CD4-positive, alpha-beta T cell treated with Interferon gamma for 1 hour (primary cell): ENCODE results near the gene VCL.
"Not testable (repeated sequence)": the region's sequence is repeated elsewhere in the genome, so short reads cannot be mapped to it uniquely, and the experiment has no call there.

Source experiments
- DNase-seq: peaks from one replicate; pipeline ENCODE4 v3.0.0-alpha.2; 2020

The VCL gene

DNA sequence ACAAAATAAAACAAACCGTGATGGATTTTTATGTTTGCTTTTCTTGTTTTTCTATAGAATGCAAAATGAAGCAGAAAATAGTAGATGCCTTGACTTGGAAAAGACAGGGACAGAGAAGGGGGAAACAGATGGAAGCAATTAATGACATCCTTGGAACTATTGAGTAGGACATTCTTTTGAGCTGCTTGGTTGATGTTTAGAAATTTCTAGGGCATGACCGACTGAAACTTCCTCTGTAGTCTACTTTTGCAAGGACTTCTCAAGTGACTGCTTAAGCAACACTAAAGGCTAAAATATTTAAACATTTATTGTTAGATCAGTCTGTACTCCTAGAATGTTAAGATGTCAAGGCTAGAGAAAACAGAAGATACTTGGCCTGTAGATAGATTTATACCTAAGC is 49.4 kb downstream of the VCL start:
- DNase-seq = no peak

DNA sequence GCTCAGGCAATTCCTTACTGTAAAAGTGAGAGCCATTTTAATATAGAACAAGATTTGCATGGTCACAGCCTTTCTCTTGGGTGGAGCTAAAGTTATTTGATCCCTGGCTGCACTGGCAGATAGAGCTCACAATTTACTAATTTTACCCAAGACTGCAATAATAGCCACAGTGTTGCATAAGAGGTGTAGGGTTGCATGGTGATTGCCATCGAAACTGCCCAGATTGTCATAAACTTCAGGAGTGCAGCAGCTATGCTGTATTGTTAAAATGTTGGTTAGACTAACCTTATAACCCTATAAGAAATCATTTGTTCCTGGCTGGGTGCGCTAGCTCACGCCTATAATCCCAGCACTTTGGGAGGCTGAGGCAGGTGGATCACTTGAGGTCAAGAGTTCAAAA is 50.0 kb downstream of the VCL start:
- no peak for DNase-seq

- DNase-seq = no peak
Measured at GRCh38 chr10:74048433-74048832, 50.5 kb downstream of the VCL start.

DNA sequence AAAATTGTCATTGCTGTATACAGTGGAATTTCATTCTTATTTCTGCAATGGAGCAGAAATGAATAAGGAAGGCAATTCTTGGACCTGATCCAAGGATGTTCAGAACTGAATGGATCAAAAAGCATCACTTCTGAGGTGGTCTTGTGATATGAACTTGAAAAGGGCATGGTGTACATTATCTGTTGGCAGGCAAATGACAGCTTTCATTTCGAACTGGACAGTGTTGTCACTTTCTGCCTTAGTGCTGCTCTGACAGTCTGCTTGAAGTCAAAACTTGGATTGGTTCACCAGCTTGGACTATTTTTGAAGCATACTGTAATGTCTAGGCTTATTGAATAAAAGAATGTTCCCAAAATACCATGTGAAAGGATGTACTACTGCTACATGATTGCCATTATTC is 52.0 kb downstream of the VCL start:
- DNase-seq = no peak

- no peak for DNase-seq
Measured at GRCh38 chr10:74050653-74051052, 52.7 kb downstream of the VCL start.

DNA sequence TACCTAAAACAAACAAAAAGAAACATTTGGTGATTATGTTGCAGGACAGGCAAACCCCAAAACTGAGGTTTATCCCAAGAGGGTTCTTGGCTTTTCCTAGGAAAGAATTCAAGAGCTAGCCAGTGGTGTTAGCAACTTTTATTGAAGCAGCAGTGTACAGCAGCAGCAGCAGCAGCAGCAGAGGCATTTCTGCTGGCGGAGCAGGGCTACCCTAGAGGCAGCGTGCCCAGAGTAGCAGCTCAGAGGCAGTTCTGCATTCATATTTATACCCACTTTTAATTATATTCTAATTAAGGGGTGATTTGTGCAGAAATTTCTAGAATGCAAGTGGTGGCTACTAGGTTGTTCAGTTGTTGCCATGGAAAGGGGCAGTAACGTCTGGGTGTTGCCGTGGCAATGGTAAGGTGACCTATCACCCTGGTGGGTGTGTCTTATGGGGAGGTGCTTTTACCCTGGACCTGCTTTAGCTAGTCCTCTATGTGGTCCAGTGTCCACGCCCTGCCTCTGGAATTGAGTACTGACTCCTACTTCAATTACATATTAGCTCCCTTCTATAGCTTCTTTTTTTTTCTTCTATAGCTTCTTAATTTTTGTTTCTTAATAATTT is 53.9 kb downstream of the VCL start:
- DNase-seq = no peak

DNA sequence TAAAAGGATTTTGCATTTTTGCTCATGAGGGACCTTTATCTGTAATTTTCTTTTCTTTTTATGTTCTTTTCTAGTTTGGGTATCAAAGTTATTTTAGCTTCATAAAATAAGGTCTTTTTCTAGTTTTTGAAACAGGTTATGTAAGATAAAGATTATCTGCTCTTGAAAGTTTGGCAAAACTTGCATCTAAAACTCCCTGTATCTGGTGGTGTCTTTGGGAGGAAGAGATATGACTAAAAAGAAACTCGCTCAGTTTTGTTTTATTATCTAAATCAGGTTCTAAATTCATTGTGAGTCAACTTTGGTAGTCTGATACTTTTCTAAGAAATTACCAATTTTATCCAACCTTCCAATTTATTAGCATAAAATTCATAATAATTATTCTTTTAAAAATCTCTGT is 55.1 kb downstream of the VCL start:
- no peak for DNase-seq

DNA sequence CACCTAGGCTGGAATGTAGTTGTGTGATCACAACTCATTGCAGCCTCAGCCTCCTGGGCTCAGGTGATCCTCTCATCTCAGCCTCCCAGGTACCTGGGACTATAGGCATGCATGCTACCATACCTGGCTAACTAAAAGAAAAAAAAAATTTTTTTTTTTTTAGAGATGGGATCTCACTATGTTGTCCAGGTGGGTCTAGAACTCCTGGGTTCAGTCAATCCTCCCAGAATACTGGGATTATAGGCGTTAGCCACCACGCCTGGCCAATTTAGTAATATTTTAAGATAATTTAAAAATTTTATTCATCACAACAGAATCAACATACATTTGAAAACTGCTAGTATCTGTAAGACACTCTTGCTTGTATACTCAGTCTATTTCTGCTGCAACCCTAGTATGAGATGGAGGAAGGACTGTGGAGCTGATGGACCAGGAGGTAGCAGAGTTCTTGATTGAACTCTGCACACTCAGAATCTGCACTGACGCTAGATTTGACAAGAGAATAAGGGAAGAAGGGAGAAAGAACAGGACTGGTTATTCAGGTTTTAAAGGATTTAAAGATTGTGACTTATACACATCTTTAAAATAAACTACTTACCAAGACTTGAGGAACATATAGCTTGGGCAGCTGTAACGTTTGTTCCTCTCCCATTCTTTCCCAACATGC is 57.6 kb downstream of the VCL start:
- DNase-seq = no peak

- no peak for DNase-seq
Measured at GRCh38 chr10:74056050-74056818, 58.3 kb downstream of the VCL start.

GRCh38 chr10:74058071-74058470 is 60.2 kb downstream of the VCL start:
- no peak for DNase-seq

GRCh38 chr10:74058658-74059057 is 60.7 kb downstream of the VCL start:
- peak; percentile 21 for DNase-seq

DNA sequence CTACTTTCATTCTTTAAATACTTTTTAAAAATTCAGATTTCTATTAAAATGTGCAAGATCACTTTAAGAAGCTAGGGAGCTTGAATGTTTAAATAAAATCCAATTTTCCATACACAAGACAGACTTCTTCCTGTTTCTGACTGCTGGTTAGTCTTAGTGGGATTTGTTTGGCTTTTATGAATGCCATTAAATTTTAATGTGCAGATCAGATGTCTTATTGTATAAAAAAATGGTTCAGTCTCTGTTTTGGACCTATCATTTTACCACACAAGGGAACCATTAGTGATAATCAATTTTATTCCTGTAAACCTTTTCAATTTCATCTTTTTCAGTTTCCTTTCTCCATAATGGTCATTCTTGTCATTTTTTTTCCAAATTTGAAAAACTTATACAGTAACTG is 63.2 kb downstream of the VCL start:
- DNase-seq = no peak

DNA sequence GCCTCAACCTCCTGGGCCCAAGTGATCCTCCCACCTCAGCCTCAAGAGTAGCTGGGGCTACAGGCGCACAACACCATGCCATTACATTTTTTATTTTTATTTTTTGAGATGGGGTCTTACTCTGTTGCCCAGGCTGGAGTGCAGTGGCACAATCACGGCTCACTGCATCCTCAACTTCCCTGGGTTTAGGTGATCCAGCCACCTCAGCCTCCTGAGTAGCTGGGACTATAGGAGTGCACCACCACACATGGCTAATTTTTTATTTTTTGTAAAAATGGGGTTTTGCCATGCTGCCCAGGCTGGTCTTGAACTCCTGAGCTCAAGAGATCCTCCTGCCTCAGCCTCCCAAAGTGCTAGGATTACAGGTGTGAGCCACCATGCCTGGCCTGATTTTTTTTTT is 64.1 kb downstream of the VCL start:
- not testable (repeated sequence) for DNase-seq

- no peak for DNase-seq
Measured at GRCh38 chr10:74063256-74063655, 65.3 kb downstream of the VCL start.

DNA sequence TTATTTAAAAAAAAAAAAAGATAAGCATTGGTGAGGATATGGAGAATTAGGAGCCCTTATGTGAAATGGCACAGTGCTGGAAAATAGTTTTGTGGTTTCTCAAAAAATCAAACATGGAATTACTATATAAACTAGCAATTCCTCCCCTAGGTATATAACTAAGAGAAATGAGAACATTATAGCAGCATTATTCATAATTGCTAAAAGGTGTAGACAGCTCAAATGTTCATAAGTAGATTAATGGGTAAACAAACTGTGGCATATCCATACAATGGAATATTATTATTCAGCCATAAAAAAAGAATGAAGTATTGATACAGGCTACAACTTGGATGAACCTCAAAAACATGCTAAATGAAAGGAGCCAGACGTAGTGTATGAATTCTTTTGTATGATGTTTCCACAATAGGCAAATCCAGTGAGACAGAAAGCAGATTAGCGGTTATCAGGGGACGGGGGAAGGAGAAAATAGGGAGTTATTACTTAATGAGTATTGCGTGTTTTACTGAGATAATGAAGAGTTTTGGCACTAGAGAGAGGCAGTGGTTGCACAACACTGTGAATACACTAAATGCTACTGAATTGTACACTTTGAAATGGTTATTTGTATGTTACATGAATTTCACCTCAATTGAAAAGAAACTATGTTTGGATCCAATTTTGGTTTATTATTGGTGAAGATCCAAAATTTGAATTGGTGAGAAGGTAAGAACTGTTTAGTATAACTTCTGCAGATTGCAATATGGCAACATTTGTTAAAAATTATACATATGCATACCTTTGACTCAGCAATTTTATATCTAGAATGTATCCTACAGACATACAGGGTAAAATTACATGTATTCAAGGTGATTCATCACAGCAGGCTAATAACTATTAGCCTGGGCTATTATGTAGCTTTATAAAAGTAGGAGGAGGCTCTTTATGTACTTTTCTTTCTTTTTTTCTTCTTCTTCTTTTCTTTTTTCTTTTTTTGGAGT is 69.7 kb downstream of the VCL start:
- no peak for DNase-seq

GRCh38 chr10:74071157-74071556 is 73.2 kb downstream of the VCL start:
- no peak for DNase-seq

- no peak for DNase-seq
Measured at GRCh38 chr10:74072503-74072902, 74.6 kb downstream of the VCL start.

GRCh38 chr10:74075906-74076305 is 78.0 kb downstream of the VCL start:
- DNase-seq = no peak

- DNase-seq = no peak
Measured at GRCh38 chr10:74076961-74077360, 79.0 kb downstream of the VCL start.

- no peak for DNase-seq
Measured at GRCh38 chr10:74077416-74077815, 79.5 kb downstream of the VCL start.

DNA sequence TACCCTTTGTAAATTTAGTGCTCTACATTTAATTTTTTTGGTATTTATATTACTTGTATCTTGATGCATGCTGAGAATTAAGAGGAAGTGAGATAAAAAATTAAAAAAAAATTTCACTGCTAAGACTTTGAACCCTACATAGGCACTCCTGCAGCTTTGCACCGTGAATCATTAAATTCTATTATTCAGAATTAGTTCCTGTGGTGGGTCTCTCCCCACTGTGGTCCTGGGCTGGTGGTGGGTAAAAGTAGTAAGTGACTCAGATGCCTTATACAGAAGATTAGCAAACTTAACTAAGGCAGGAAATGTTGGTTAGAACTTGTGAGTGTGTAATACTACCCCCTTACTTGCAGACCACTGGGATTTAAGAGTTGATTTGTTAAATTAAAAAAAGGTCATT is 80.1 kb downstream of the VCL start:
- DNase-seq = no peak

DNA sequence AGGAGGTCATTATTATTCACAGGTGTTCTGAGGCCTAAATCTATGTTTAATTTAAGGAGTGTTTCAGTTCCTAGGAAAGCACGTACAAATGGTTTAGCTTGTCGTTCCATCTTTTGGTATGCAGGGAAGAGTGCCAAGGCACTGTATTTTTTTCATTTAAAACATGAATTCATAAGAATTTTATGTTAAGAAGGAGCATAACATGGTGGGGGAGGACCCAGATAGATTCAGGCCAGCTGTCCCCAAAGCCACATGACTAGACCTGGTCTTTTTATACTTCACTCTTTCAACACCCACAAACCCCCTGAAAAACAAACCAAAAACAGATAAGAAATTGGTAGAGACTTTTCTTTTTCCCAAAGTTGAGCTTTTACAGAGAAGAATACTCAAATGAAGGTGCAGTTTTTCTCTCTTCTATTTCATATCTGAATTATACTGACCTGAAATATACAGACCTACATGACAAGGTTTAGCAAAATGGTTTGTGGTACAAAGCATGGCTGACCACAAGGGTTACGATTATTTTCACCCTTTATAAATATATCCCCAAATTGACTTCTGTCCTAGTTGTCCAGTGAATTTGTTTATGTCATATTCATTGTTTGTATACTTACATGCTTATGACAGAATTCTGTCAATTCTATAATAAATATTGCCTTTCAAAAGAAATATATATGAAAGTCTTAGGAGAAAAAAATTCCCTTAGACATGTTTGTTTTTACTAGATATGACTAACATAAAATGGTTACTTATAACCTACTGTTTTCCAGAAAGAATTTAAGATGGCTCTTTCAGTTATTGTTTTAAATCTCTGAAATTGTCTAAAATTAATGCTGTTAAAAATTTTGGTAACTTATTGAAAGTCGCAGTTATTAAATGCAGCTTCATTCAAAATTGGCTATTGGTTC is 81.4 kb downstream of the VCL start:
- no peak for DNase-seq
